ENCODE measurements around the gene MACROD2. TPM values are rescaled to one million over a fixed set of nuclear protein-coding genes. Genes with fewer than 3 reads are reported as not detected.

MACROD2 gene
- polyA plus RNA-seq, 10 donors, result 2.4 to 5.0 (median 3.6) TPM

DNA sequence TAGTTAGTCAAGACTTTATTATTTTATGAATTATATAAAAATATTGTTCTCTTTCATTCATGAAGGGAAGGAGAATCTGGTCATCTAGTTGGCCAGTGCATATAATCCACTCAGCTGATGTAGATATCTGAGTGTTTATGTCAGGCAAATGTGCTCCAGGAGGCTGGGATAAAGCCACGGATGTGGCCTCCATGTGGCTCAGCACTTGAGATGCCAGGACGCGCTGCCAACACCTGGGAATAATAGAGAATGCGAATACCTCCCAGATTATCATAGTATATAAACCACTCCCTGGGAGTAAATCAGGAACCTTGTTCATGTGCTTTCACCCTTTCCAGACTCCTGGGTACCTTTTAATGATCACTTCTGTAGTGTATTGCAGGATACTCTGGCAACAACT, 1571.9 kb downstream of the MACROD2 start:
- no peak for DNase-seq

DNA sequence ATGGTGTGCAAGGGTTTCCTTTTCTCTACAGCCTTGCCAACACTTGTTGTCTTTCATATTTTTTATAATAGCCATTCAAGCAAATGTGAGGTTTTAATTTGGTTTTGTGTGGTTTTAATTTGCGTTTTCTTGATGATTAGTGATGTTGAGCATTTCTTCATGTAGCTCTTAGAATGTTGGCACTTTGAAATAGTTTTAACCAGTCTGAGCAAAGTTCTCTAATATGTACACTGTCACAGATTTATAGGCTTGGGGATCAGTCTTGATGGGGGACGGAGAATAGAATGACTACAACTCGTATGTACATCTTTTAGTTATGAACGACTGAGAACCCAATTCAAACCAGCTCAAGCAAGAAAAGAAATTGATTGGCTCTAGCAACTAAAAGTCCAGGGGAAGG, 1574.8 kb downstream of the MACROD2 start:
- no peak for DNase-seq

DNA sequence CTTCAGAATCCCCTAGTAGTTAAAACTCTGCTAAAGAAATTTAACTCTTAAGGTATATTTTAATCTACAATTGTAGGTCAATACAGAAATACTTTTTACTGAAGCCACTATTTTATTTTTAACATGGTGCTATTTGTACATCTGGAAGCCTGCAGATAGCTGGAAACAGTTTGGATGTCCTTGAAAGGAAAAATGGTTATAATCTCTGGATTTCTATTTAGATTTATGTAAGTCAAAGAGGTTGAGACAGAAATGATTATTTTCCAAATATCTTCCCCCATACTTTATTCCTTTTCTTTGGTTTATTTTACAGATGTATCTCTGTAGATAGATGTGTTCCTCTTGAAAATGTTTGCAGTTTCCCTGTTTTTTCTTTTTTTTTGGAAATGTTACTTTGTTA, 1575.7 kb downstream of the MACROD2 start:
- no peak for DNase-seq

- DNase-seq, result no peak
Observed at GRCh38 chr20:15575255-15575654, 1579.9 kb downstream of the MACROD2 start.

DNA sequence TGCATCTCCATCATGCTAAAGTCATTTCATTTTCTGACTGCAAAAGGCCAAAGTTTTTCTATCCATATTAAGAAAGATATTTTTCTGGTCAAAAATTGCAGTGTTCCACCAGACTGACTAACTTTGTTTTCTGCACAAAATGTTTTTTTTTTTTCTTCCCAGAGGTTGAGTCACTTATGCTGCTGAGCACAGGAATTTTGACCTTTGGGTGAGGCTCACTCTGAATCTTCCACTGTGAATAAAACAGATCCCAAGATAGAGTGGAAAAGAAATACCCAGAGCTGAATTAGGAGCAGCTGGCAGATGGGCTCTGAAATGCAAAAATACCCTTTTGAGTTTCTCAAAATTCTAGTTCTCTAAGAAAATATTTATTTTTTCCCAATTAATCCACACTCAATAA, 1581.1 kb downstream of the MACROD2 start:
- no peak for DNase-seq

- no peak for DNase-seq
Observed at GRCh38 chr20:15578113-15578512, 1582.8 kb downstream of the MACROD2 start.

- DNase-seq, result no peak
Observed at GRCh38 chr20:15579688-15580087, 1584.4 kb downstream of the MACROD2 start.

DNA sequence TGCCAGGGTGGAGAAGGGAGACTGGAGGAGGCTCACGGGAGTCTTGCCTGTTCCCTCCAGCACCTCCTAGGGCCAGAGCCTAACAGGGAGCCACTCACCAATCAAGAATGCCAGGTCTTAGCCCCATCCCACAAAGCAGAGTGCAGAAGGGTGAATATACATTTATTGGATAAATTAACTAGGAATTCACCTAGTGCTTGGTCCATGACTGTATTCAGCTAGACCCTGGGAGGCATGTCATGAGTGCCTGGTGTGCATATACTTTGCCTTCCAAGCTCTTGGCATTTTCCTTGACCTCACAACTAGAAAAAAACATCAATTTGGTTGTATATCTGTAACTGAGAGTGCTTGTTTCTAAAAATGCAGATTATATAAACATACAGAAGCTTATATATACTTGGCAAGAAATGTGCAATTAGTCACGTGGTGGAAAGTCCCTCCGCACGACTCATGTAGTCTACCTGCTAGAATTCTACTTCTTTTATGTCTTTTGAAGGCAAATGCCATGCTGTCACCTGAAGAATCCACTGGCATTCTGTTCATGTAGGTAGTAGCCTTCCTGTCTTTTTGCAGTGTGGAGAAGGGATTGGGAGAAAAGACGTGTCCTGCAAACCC, 1586.9 kb downstream of the MACROD2 start:
- DNase-seq, result peak in 1 of 3 donors; percentile 10

DNA sequence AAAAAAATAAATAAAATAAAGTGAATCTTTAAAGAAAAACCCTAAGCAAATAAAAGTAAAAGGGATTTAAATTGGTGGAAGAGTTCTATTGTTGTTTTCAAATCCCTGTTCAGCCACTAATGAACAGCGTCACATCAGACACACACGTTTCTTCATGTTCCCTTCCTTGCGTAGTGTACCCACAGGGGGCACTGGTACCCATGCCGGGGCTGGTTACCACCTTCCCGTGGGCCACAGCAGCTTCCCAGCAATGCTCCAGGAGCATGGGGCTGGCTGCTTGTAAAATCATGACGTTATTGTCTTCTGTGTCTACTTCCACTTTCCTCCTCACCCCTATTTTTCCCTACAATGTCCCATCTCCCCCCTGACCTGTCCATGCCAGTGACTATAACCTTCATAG, 1589.2 kb downstream of the MACROD2 start:
- DNase-seq, result no peak

- no peak for DNase-seq
Observed at GRCh38 chr20:15593081-15593480, 1597.8 kb downstream of the MACROD2 start.

DNA sequence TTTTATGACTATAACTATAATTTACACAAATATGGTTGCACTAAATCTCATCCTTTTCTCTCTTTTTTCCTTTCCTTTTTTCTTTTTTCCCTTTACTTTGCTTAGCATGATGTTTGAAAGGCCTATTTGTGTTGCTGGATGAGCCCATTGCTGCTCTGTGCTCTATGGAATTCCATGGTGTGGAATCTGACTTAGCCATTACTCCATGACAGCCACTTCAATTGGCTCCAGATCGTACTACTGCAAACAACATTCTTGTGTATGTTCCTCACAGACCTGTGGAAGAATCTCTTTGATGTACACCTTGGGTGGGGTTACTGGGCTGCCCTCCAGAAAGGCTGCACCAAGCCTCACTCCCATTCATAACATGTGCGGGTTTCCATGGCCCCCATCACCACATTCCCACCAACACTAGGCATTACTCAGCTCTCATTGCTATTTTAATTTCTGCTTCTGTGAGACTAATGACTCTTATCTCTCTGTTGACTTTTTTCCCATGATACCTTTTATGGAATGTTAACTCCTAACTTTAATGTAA, 1598.9 kb downstream of the MACROD2 start:
- DNase-seq, result no peak

DNA sequence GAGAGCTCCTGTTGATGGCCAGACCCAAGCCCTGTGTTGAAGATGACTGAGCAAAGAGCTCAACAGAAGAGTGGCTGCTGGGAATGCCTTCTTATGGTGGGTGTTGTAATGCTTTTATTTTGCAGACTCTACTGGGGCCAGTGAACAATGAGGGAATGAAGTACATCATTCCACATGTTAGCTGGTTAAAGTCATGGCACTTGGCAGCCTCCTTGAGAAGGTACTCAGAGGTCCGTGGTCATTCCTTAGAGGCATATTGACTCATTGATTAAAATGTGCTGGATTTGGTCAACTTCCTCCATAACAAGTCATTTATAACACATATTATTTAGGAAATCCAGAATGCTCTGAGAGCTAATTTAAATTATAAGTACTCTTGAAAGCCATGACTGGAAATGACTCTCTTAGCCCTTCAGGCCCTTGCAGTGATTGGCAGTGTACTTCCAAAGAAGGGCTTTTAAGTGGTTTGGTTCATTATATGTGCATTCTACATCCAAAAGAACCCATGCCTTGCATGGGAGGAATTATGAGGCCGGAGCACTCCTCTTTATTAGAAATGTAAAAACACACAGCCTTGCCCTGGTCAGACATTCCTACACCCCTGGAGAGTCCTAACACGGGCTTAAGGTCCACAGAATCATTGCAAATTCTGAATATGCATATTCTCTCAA, 1601.0 kb downstream of the MACROD2 start:
- DNase-seq, result no peak

DNA sequence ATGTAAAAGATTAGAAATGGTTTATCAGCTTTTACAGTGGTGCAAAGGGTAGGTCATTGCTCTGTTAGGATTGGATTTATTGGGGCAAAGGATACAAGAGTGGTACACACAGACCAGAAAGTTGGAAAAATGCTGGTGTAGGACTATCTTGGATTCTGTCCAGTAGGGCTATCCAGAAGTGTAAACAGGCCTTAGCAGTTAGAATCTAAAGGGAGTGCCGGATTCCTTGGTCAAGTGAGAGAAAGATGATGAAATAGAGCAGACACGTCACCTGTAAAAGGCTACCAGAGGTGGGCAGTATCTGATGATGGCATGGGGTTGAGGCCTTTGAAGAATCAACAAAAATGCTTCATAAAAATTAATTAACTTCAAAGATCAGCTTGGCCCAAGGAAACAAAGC, 1602.0 kb downstream of the MACROD2 start:
- no peak for DNase-seq

- no peak for DNase-seq
Observed at GRCh38 chr20:15599961-15600360, 1604.6 kb downstream of the MACROD2 start.

DNA sequence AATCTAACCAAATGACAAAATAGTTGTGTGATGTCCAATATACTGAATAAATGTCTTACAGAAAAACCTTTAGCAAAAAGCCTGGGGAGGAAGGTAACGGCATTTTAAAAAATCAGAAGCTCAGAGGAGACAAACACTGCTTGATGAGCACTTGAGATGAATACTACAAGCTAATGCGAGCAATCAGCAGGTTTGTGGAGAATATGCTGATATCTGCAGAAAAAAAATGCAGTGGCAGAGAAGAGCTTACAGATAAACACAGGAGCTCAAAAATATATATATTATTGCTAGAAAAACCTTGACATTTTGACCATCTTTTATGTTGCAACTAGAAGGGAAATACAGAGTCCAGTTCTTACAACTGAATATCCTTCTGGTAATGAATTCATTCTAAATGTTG, 1605.2 kb downstream of the MACROD2 start:
- DNase-seq, result no peak

- no peak for DNase-seq
Observed at GRCh38 chr20:15603506-15603905, 1608.2 kb downstream of the MACROD2 start.

DNA sequence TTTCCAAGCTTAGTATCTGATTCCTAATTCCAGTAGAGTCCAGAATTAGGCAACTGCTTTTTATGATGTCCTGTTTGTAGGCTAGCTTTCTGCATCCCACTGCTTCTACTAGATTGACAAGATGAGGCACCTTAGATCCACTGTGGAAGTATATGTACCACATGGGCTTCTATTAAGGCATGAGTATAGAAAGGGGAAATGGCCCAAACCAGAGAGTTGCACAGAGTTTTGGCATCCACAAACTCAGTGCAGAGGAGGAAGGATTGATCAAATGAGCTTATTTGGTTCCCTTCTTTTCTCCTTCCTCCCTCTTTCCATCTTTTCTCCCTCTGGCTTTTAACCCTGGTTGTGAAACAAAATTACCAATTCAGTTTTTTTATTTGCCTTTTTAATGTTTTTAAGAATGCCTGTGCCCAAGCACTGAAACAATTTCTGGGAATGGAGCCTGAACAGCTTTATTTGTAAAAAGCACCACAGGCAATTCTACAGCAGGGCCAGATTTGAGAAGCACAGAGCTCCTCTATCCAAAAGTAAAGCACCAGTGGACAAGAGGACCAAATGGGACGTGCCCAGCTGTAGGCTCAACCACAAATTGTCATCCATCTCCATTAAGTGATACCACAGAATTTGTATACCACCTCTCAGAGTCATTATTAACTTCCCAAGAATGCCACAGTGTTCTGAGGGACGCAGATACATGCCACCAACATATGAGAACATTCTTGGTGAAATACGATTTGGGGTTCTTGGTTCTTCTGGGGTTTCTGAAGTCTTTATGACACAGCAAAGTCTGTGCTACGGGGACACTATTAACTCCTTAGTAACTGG, 1608.9 kb downstream of the MACROD2 start:
- DNase-seq, result no peak

DNA sequence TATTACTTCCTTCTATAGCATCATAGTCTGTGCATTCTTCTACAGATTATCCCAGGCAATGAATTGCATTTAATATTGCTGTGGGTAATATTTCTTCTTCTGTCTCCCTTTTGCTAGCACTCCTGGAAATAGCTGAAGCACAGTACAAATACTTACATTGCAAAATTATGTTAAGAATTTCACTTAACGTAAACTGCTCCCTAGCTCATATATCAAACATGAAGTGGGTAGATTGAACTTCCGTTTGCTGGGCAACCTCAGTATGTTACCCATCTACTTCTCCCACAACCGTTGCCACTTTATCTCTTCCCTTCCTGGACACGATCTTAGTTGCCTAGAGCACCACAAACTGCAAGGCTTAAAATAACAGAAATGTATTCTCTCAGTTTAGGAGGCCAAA, 1614.6 kb downstream of the MACROD2 start:
- no peak for DNase-seq

- DNase-seq, result no peak
Observed at GRCh38 chr20:15610787-15611186, 1615.5 kb downstream of the MACROD2 start.

DNA sequence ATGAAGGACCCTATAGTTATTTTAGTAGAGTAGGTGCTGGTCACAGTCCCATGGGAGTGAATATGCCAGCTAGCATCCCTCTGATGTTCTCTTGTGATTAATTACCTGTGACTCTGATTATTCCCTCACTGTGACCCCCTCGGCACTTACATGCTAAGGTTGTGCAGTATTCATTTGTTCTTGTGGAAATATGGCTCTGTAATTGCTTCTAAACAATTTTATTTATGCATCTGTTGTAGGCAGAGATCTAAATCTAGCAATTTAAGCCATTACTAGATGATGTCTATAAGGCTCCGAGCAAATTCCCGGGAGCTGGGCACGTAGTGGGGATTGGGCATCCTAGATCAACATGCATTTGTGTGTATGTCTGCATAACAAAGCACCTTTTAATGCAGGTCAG, 1616.2 kb downstream of the MACROD2 start:
- DNase-seq, result no peak

DNA sequence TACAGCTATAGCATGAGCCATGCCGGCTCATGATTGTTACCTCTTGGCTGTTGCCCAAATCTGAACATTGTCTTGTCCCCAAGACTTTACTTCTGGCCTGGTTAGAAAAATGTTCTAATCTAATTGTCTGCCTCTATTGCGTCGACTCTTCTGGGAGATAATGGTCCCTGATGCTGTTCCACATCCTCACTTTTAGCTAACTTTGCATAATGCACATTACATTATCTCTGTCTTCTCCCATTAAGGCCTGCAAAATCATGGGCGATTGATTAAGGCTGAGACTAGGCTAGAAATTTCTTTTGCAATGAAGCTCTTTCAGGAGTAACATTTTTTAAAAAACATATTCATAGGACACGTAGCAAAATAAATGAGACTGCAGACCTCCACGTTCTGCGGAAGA, 1616.9 kb downstream of the MACROD2 start:
- DNase-seq, result no peak

DNA sequence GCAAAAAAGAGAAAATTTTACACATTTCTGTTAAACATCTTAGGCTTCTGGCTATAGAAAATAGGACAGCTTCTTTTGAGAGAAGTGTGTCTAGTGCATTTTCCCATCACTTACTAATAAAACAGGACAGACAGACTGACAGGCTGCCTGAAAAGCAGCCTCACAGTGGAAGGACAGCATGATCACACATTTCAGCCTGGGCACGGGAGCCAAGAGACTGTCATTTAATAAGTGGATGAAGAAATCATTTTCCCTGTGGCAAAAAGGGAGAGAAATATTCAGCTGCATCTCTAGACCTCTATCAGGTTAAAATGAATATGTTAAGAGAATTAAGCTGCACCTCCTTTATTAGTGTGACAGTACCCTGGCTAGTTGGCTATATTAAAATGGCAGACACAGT, 1617.5 kb downstream of the MACROD2 start:
- DNase-seq, result no peak

DNA sequence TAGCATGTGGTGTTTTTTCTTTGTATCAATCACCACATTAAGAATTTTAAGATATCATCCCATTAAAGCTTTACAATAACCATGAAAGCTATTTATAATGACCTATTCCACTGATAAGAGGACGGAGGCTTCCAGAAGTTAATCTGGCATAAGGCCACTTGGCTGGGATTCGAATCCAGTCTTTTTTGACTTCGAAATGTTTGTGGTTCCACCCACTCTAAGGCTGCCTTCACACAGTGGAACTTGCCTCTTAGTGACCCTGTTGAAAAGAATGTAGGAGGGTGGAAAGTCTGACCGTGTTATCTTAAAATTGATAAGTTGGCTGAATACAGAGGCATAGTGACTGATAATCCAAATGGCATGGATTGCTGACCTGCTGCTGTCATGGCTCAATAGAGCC, 1618.2 kb downstream of the MACROD2 start:
- DNase-seq, result no peak

All from muscle of back (tissue), 11 donors.